A549 (cell line): ENCODE results near the gene LRTM2. TPM values are rescaled to one million over a fixed set of nuclear protein-coding genes. Genes with fewer than 3 reads are reported as not detected.

ENCODE experiments used
- ATAC-seq, 2 experiments: fragments of 200-7000 bp in 1 of 2; fragments of >200 bp in 1 of 2; cut with Nextera tagmentation in 1 of 2; cut with Tn5 transposase in 1 of 2; 3 replicates each; pipeline versions ENCODE4 v1.8.0 to v1.9.1; 2018 to 2020; ENCODE audit warnings: mild to moderate bottlenecking in 1 of 2, moderate library complexity in 1 of 2
- CTCF ChIA-PET: fragments of 300-600 bp; sonication (Branson Sonifier 250); formaldehyde crosslinking; extraction: SDS; loops from one replicate; lab custom pipeline; 2021; ENCODE audit warnings: antibody characterized with exemption, inconsistent platforms; lab: Yijun Ruan, JAX
- POLR2A ChIA-PET: fragments of 350-600 bp; formaldehyde crosslinking; extraction: SDS; loops from one replicate; lab custom pipeline; 2021; ENCODE audit warnings: antibody characterized with exemption, inconsistent platforms; lab: Yijun Ruan, JAX
- DNase-seq, 2 experiments: peaks; one replicate each; pipeline versions ENCODE4 v3.0.0 to v3.0.0-alpha.2; 2011 to 2016; ENCODE audit warnings: low read depth in 1 of 2, low spot score in 1 of 2
- FAIRE-seq: peaks from 2 replicates; lab custom pipeline; 2011; peaks lifted over from hg19 to GRCh38; lab: Jason Lieb, UNC
- H3K27ac ChIP-seq, 2 experiments: fragments of >200 bp; sonication (Bioruptor Twin); formaldehyde crosslinking; 3 replicates each; pipeline ENCODE4 v1.5.1; 2016 to 2017
- H3K4me1 ChIP-seq: fragments of >200 bp; sonication (Bioruptor Twin); formaldehyde crosslinking; 3 replicates; pipeline ENCODE4 v1.6.1; 2016
- H3K4me2 ChIP-seq: fragments of >200 bp; sonication (Bioruptor Twin); formaldehyde crosslinking; 3 replicates; pipeline ENCODE4 v1.6.1; 2016
- H3K4me3 ChIP-seq: fragments of >200 bp; sonication (Bioruptor Twin); formaldehyde crosslinking; 3 replicates; pipeline ENCODE4 v1.5.1; 2016
- H3K9me3 ChIP-seq: fragments of >200 bp; sonication (Bioruptor Twin); formaldehyde crosslinking; 3 replicates; pipeline ENCODE4 v1.6.1; 2016
- CBX2 ChIP-seq: fragments of 200-600 bp; sonication (generic); IDR thresholded peaks from 2 replicates; pipeline ENCODE4 v1.6.1; 2016; ENCODE audit warnings: low read depth, mild to moderate bottlenecking, borderline replicate concordance
- CHD2 ChIP-seq: fragments of 150-350 bp; IDR thresholded peaks from 2 replicates; pipeline ENCODE4 v1.6.1; 2014; ENCODE audit warnings: low read length; ENCODE audit not compliant: partially characterized antibody
- FOSB ChIP-seq: fragments of 250-450 bp; sonication (Bioruptor Pico); IDR thresholded peaks from 2 replicates; pipeline ENCODE4 v1.5.0; 2020; ENCODE audit warnings: mild to moderate bottlenecking, moderate library complexity
- HEYL ChIP-seq: fragments of 250-450 bp; sonication (Bioruptor Pico); IDR thresholded peaks from 2 replicates; pipeline ENCODE4 v1.8.0; 2021; ENCODE audit warnings: mild to moderate bottlenecking, moderate library complexity
- HOXB13 ChIP-seq: fragments of 250-450 bp; sonication (Bioruptor Pico); IDR thresholded peaks from 2 replicates; pipeline ENCODE4 v1.5.0; 2020; ENCODE audit warnings: low read depth, mild to moderate bottlenecking, moderate library complexity
- MAFK ChIP-seq: fragments of 450-650 bp; IDR thresholded peaks from 2 replicates; pipeline ENCODE4 v1.6.1; 2014; ENCODE audit not compliant: partially characterized antibody
- NFE2L2 ChIP-seq: fragments of 150-350 bp; conservative IDR thresholded peaks from 2 replicates; pipeline ENCODE4 v1.6.1; 2014; ENCODE audit warnings: low read length
- RAD21 ChIP-seq, 2 experiments: fragments of >200 bp in 1 of 2; sonication (Bioruptor Twin) in 1 of 2; formaldehyde crosslinking in 1 of 2; IDR thresholded peaks in 1 of 2; conservative IDR thresholded peaks in 1 of 2; 2 replicates in 1 of 2; 3 replicates in 1 of 2; pipeline ENCODE4 v1.6.1; 2012 to 2018; ENCODE audit warnings: inconsistent platforms in 1 of 2
- REST ChIP-seq: fragments of 200-600 bp; sonication (generic); IDR thresholded peaks from 2 replicates; pipeline ENCODE4 v1.6.1; 2016; ENCODE audit warnings: antibody characterized with exemption, mild to moderate bottlenecking, moderate library complexity
- RFX5 ChIP-seq: fragments of 450-650 bp; IDR thresholded peaks from 2 replicates; pipeline ENCODE4 v1.7.1; 2014; ENCODE audit warnings: antibody characterized with exemption, mild to moderate bottlenecking, moderate library complexity
- RNF2 ChIP-seq: fragments of 200-600 bp; sonication (generic); IDR thresholded peaks from 2 replicates; pipeline ENCODE4 v1.6.1; 2016; ENCODE audit warnings: low read depth, mild to moderate bottlenecking, antibody characterized with exemption, moderate library complexity, borderline replicate concordance
- SMC3 ChIP-seq: fragments of >200 bp; sonication (Bioruptor Twin); formaldehyde crosslinking; IDR thresholded peaks from 3 replicates; pipeline ENCODE4 v1.6.1; 2018; ENCODE audit warnings: inconsistent platforms
- SREBF2 ChIP-seq: fragments of 450-650 bp; IDR thresholded peaks from 2 replicates; pipeline ENCODE4 v1.6.1; 2014; ENCODE audit warnings: mild to moderate bottlenecking, moderate library complexity
- WGBS: methylation state at CpG from one replicate; pipeline ENCODE4 v1.1.6; 2017; ENCODE audit errors: missing lambda C conversion rate; 5-methylcytosine and 5-hydroxymethylcytosine counted together
- polyA plus RNA-seq, 4 experiments: library from polyadenylated mRNA; depleted of rRNA in 3 of 4; stranded (reverse); fragments of >200 nt; fragmentation: RNase III in 1 of 4; extraction: RNeasy Plus Mini Kit Qiagen cat#74134 plus additional on column Dnase treatment in 1 of 4; gene quantifications; 2 replicates in 3 of 4; 3 replicates in 1 of 4; pipeline ENCODE4 v1.2.3, GENCODE V29; 2011 to 2017
- TF ChIP-seq, protein P1 (sequence below): fragments of 450-650 bp; IDR thresholded peaks from 2 replicates; pipeline ENCODE4 v1.6.1; 2014; ENCODE audit warnings: antibody characterized with exemption

Gene LRTM2
- polyA plus RNA-seq, 2 of the 4 experiments (the other 2 are of a cell fraction) = not detected

- WGBS = 6% methylated on average over 3 of the region's 3 CpGs
- H3K4me2 ChIP-seq = no peak overlapping the region
- no peak overlapping the region for H3K27ac ChIP-seq
- ChIA-PET CTCF (interaction anchor here (1.0 to 1.3 kb wide), 2 partner anchors 110 to 178 kb away, joined by 3 to 4 read pairs; no protein-coding TSS in a partner anchor), POLR2A (no interaction called here)
- H3K4me1 ChIP-seq = no peaks in the 10 kb centered on the region
- ATAC-seq (no peak), FAIRE-seq (no peak), DNase-seq (no peak)
- H3K4me3 ChIP-seq = no peak overlapping the region
- TF ChIP-seq, protein P1, sequence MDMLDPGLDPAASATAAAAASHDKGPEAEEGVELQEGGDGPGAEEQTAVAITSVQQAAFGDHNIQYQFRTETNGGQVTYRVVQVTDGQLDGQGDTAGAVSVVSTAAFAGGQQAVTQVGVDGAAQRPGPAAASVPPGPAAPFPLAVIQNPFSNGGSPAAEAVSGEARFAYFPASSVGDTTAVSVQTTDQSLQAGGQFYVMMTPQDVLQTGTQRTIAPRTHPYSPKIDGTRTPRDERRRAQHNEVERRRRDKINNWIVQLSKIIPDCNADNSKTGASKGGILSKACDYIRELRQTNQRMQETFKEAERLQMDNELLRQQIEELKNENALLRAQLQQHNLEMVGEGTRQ = no peak
- TF ChIP-seq RAD21 (conservative IDR thresholded peaks at IDR 0.05 in 1 of 2, IDR thresholded peaks at IDR 0.05 in 1 of 2) (no peak), RNF2 (no peak), CHD2 (no peak), FOSB (CRISPR knock-in tag) (no peak), NFE2L2 (no peak), CBX2 (no peak), RFX5 (no peak), SREBF2 (no peak), HEYL (CRISPR knock-in tag) (no peak), HOXB13 (CRISPR knock-in tag) (no peak)
- TF ChIP-seq, all 56 proteins: peak for 0
- H3K9me3 ChIP-seq = no peaks in the 10 kb centered on the region
Measured at GRCh38 chr12:1830401-1830845, 10.1 kb downstream of the LRTM2 start.

DNA sequence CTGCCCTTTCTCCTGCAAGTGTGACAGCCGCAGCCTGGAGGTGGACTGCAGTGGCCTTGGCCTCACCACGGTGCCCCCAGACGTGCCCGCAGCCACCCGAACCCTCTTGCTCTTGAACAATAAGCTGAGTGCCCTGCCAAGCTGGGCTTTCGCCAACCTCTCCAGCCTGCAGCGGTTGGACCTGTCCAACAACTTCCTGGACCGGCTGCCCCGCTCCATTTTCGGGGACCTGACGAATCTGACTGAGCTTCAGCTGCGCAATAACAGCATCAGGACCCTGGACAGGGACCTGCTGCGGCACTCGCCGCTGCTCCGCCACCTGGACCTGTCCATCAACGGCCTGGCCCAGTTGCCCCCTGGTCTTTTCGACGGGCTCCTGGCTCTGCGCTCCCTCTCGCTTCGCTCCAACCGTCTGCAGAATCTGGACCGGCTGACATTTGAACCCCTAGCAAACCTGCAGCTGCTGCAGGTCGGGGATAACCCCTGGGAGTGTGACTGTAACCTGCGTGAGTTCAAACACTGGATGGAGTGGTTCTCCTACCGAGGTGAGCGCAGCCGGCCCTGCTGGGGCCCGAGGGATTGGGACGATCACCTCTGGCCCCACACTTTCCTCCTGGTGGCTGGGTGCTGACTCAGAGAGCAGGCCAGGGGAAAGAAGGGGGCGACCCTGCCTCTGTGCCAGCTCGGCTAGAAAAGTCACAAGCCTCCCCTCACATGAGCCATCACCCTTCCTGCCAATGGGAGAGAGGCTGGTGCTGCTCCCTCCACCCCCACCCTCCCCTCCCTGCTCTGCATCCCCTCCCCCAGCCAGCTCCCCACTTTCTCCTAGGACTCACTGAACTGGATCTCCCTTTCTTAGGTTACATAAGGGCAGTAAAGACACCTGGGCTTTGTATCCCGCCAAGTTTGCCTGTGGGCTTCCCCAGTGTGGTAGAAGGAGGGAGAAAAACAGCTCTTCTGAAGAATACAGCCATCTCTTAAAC is 10.9 kb downstream of the LRTM2 start:
- peak; percentile 93 for TF ChIP-seq REST
- TF ChIP-seq SMC3 = no peak
- no peak overlapping the region for H3K4me2 ChIP-seq
- WGBS = 22% methylated on average over 25 of the region's 34 CpGs
- peak; percentile 53 to 58; a peak in 4 of 6 replicates for ATAC-seq
- H3K4me1 ChIP-seq = no peaks in the 10 kb centered on the region
- H3K4me3 ChIP-seq = no peak overlapping the region
- DNase-seq = peak in 1 of 2 experiments; percentile 28
- CTCF ChIA-PET = interaction anchor here (1.0 to 1.3 kb wide), 3 partner anchors 109 to 441 kb away, joined by 3 to 4 read pairs (median 3); no protein-coding TSS in a partner anchor
- no peak for FAIRE-seq
- POLR2A ChIA-PET = no interaction called here
- no peak overlapping the region for H3K27ac ChIP-seq
- H3K9me3 ChIP-seq = no peaks in the 10 kb centered on the region

- Histone ChIP-seq H3K9me3 (no peaks in the 10 kb centered on the region), H3K4me1 (no peaks in the 10 kb centered on the region), H3K27ac (no peak overlapping the region), H3K4me2 (no peak overlapping the region), H3K4me3 (no peak overlapping the region)
- POLR2A ChIA-PET = no interaction called here
- WGBS = 37% methylated on average over 17 of the region's 17 CpGs
- TF ChIP-seq MAFK = no peak
- ATAC-seq (no peak), FAIRE-seq (no peak), DNase-seq (no peak)
- CTCF ChIA-PET = no interaction called here
Measured at GRCh38 chr12:1832801-1833595, 12.6 kb downstream of the LRTM2 start.
